ENCODE results near the gene SMIM30.

SMIM30 gene

DNA sequence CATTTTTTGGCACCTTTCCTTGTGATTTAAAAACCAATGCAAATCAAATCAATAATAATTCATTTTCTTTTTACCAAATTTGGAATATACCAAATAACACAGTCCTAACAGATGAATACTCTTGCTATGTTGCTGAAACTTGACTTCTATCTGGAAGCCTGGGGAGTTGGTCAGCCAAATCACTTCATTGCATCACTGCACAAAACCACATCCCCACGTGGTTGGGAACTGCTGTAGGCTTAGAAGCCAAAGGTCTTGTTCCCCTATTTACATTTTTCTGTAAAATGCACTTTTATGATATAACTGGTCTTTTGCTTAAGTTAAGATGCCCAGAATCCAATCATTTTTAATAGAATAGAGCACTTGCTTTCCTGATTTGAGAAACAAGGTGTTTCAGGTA, 46.9 kb downstream of the SMIM30 start:
- no peak overlapping the region for H3K27ac ChIP-seq
- TF ChIP-seq, protein P1, sequence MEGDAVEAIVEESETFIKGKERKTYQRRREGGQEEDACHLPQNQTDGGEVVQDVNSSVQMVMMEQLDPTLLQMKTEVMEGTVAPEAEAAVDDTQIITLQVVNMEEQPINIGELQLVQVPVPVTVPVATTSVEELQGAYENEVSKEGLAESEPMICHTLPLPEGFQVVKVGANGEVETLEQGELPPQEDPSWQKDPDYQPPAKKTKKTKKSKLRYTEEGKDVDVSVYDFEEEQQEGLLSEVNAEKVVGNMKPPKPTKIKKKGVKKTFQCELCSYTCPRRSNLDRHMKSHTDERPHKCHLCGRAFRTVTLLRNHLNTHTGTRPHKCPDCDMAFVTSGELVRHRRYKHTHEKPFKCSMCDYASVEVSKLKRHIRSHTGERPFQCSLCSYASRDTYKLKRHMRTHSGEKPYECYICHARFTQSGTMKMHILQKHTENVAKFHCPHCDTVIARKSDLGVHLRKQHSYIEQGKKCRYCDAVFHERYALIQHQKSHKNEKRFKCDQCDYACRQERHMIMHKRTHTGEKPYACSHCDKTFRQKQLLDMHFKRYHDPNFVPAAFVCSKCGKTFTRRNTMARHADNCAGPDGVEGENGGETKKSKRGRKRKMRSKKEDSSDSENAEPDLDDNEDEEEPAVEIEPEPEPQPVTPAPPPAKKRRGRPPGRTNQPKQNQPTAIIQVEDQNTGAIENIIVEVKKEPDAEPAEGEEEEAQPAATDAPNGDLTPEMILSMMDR (conservative IDR thresholded peaks at IDR 0.05) = no peak

All from VCaP (cell line).